Duodenal mucosa (tissue), 2 donors: Measurements from ENCODE around the gene PRR15L.
"Not testable (repeated sequence)": the region's sequence is repeated elsewhere in the genome, so short reads cannot be mapped to it uniquely, and the experiment has no call there.

ENCODE experiments used
- H3K27ac ChIP-seq: one replicate; pipeline ENCODE4 v1.7.0; 2013; ENCODE audit warnings: low read depth, low read length
- H3K27me3 ChIP-seq, 2 donors: one replicate each; pipeline ENCODE4 v1.7.0; 2013; ENCODE audit warnings: low read length in 2 of 2, control low read depth in 1 of 2; ENCODE audit not compliant: insufficient read depth in 2 of 2, control insufficient read depth in 1 of 2
- H3K36me3 ChIP-seq, 2 donors: one replicate each; pipeline ENCODE4 v1.7.0; 2013; ENCODE audit warnings: low read length in 2 of 2, control low read depth in 1 of 2; ENCODE audit not compliant: insufficient read depth in 2 of 2, control insufficient read depth in 1 of 2
- H3K4me1 ChIP-seq, 2 donors: one replicate each; pipeline ENCODE4 v1.7.0; 2013; ENCODE audit warnings: low read length in 2 of 2, control low read depth in 1 of 2; ENCODE audit not compliant: insufficient read depth in 2 of 2, control insufficient read depth in 1 of 2
- H3K4me3 ChIP-seq, 2 donors: one replicate each; pipeline ENCODE4 v1.7.0; 2013; ENCODE audit warnings: low read length in 2 of 2, low read depth in 1 of 2
- H3K9ac ChIP-seq, 2 donors: one replicate each; pipeline ENCODE4 v1.7.0; 2013; ENCODE audit warnings: low read length in 2 of 2, low read depth in 1 of 2
- H3K9me3 ChIP-seq, 2 donors: one replicate each; pipeline ENCODE4 v1.7.0; 2013; ENCODE audit warnings: low read length in 2 of 2, control low read depth in 1 of 2; ENCODE audit not compliant: control insufficient read depth in 1 of 2

The PRR15L gene

GRCh38 chr17:47989159-47989558 is 31.5 kb upstream of the PRR15L start:
- Histone ChIP-seq H3K9ac (no peak overlapping the region), H3K27me3 (no peaks in the 10 kb centered on the region), H3K4me3 (no peak overlapping the region)

GRCh38 chr17:47988445-47988844 is 30.8 kb upstream of the PRR15L start:
- H3K27me3 ChIP-seq, H3K4me3 ChIP-seq, H3K4me1 ChIP-seq, H3K9ac ChIP-seq, H3K9me3 ChIP-seq, H3K27ac ChIP-seq, H3K36me3 ChIP-seq: not testable (repeated sequence)

More at GRCh38 chr17:47989159-47989558, 31.5 kb upstream of the PRR15L start:
- Histone ChIP-seq H3K9me3 (no peaks in the 10 kb centered on the region), H3K36me3 (peaks cover 0 to 3% of the 10 kb centered on the region in 2 donors), H3K4me1 (peaks cover 0 to 5% of the 10 kb centered on the region in 2 donors), H3K27ac (no peak overlapping the region)

- no peaks in the 10 kb centered on the region for H3K9me3 ChIP-seq
- peaks cover 0 to 13% of the 10 kb centered on the region in 2 donors for H3K36me3 ChIP-seq
- H3K9ac ChIP-seq = no peak overlapping the region
- H3K4me1 ChIP-seq = peaks cover 0 to 14% of the 10 kb centered on the region in 2 donors
- no peak overlapping the region for H3K27ac ChIP-seq
- H3K27me3 ChIP-seq = no peaks in the 10 kb centered on the region
- no peak overlapping the region for H3K4me3 ChIP-seq
These were observed 29.7 kb upstream of the PRR15L start for GRCh38 chr17:47987240-47987835.

- Histone ChIP-seq H3K4me1 (peaks cover 4 to 15% of the 10 kb centered on the region in 2 donors), H3K27me3 (no peaks in the 10 kb centered on the region), H3K36me3 (peaks cover 6 to 21% of the 10 kb centered on the region in 2 donors), H3K4me3 (no peak overlapping the region), H3K9me3 (no peaks in the 10 kb centered on the region), H3K9ac (no peak overlapping the region), H3K27ac (no peak overlapping the region)
These were observed 28.8 kb upstream of the PRR15L start for GRCh38 chr17:47986520-47986919.

GRCh38 chr17:47983492-47984223 is 26.0 kb upstream of the PRR15L start:
- Histone ChIP-seq H3K9ac (no peak overlapping the region), H3K4me1 (peaks cover 8 to 12% of the 10 kb centered on the region in 2 donors), H3K27me3 (no peaks in the 10 kb centered on the region), H3K36me3 (peaks cover 19 to 49% of the 10 kb centered on the region in 2 donors), H3K9me3 (no peaks in the 10 kb centered on the region), H3K27ac (no peak overlapping the region), H3K4me3 (no peak overlapping the region)

- H3K9me3 ChIP-seq = no peaks in the 10 kb centered on the region
- no peak overlapping the region for H3K4me3 ChIP-seq
- no peak overlapping the region for H3K27ac ChIP-seq
- no peak overlapping the region for H3K9ac ChIP-seq
- H3K27me3 ChIP-seq = no peaks in the 10 kb centered on the region
- peaks cover 22 to 56% of the 10 kb centered on the region in 2 donors for H3K36me3 ChIP-seq
- peaks cover 8 to 10% of the 10 kb centered on the region in 2 donors for H3K4me1 ChIP-seq
These were observed 25.1 kb upstream of the PRR15L start for GRCh38 chr17:47982645-47983390.

- H3K36me3 ChIP-seq = peaks cover 22 to 61% of the 10 kb centered on the region in 2 donors
- no peaks in the 10 kb centered on the region for H3K9me3 ChIP-seq
- no peaks in the 10 kb centered on the region for H3K27me3 ChIP-seq
- H3K9ac ChIP-seq = no peak overlapping the region
- peaks cover 8 to 10% of the 10 kb centered on the region in 2 donors for H3K4me1 ChIP-seq
- no peak overlapping the region for H3K27ac ChIP-seq
- H3K4me3 ChIP-seq = no peak overlapping the region
These were observed 24.5 kb upstream of the PRR15L start for GRCh38 chr17:47982091-47982617.

GRCh38 chr17:47981462-47981861 is 23.8 kb upstream of the PRR15L start:
- no peak overlapping the region for H3K4me3 ChIP-seq
- H3K27ac ChIP-seq = no peak overlapping the region
- H3K9me3 ChIP-seq = no peaks in the 10 kb centered on the region
- no peak overlapping the region for H3K9ac ChIP-seq
- peaks cover 22 to 66% of the 10 kb centered on the region in 2 donors for H3K36me3 ChIP-seq
- H3K4me1 ChIP-seq = peaks cover 8 to 10% of the 10 kb centered on the region in 2 donors
- no peaks in the 10 kb centered on the region for H3K27me3 ChIP-seq

- no peaks in the 10 kb centered on the region for H3K27me3 ChIP-seq
- no peak overlapping the region for H3K9ac ChIP-seq
- H3K9me3 ChIP-seq = no peaks in the 10 kb centered on the region
- peaks cover 22 to 75% of the 10 kb centered on the region in 2 donors for H3K36me3 ChIP-seq
- H3K4me3 ChIP-seq = no peak overlapping the region
- H3K4me1 ChIP-seq = peaks cover 8 to 10% of the 10 kb centered on the region in 2 donors
- no peak overlapping the region for H3K27ac ChIP-seq
These were observed 22.9 kb upstream of the PRR15L start for GRCh38 chr17:47980541-47980940.

GRCh38 chr17:47978324-47978723 is 20.6 kb upstream of the PRR15L start:
- Histone ChIP-seq H3K27ac (no peak overlapping the region), H3K4me1 (peaks cover 8 to 10% of the 10 kb centered on the region in 2 donors), H3K9ac (no peak overlapping the region), H3K27me3 (no peaks in the 10 kb centered on the region), H3K4me3 (no peak overlapping the region), H3K9me3 (no peaks in the 10 kb centered on the region), H3K36me3 (peaks cover 36 to 93% of the 10 kb centered on the region in 2 donors)
